Natural killer cell (primary cell): ENCODE measurements around the gene HYAL3. TPM values are rescaled to one million over a fixed set of nuclear protein-coding genes. Genes with fewer than 3 reads are reported as not detected.
"Not testable (repeated sequence)": the region's sequence is repeated elsewhere in the genome, so short reads cannot be mapped to it uniquely, and the experiment has no call there.

Experiments
- ATAC-seq, 3 donors: fragments of 150-1000 bp in 2 of 3; fragments of 200-7000 bp in 1 of 3; cut with Tn5 transposase; 1 replicate in 1 of 3; 2 replicates in 2 of 3; pipeline ENCODE4 v1.10.0; 2021; ENCODE audit warnings: mild to moderate bottlenecking in 2 of 3, moderate library complexity in 2 of 3
- DNase-seq, 2 donors: peaks; one replicate each; pipeline versions ENCODE4 v3.0.0 to v3.0.0-alpha.2; 2013 to 2021; ENCODE audit warnings: mixed read lengths in 1 of 2
- H3K27ac ChIP-seq: one replicate; pipeline ENCODE4 v1.5.1; 2013; ENCODE audit warnings: mild to moderate bottlenecking, low read length
- H3K27me3 ChIP-seq: one replicate; pipeline ENCODE4 v1.6.1; 2013; ENCODE audit warnings: low read length; ENCODE audit not compliant: control insufficient read depth, insufficient read depth
- H3K36me3 ChIP-seq: one replicate; pipeline ENCODE4 v1.6.1; 2013; ENCODE audit warnings: low read length; ENCODE audit not compliant: control insufficient read depth, insufficient read depth
- H3K4me1 ChIP-seq: one replicate; pipeline ENCODE4 v1.6.1; 2013; ENCODE audit warnings: low read length; ENCODE audit not compliant: control insufficient read depth, insufficient read depth
- H3K4me3 ChIP-seq: one replicate; pipeline ENCODE4 v1.5.1; 2013; ENCODE audit warnings: low read length
- H3K9me3 ChIP-seq: one replicate; pipeline ENCODE4 v1.6.1; 2013; ENCODE audit warnings: low read length; ENCODE audit not compliant: control insufficient read depth, insufficient read depth
- H3K27ac Mint-ChIP-seq, 2 donors: one replicate each; pipeline ENCODE4 v1.8.0; 2022; ENCODE audit warnings: mild to moderate bottlenecking in 2 of 2, mixed read lengths in 2 of 2, moderate library complexity in 1 of 2
- H3K27me3 Mint-ChIP-seq, 2 donors: one replicate each; pipeline ENCODE4 v1.8.0; 2022; ENCODE audit warnings: low read depth in 2 of 2, mixed read lengths in 2 of 2
- H3K36me3 Mint-ChIP-seq: one replicate; pipeline ENCODE4 v1.8.0; 2022; ENCODE audit warnings: mixed read lengths
- H3K4me1 Mint-ChIP-seq, 2 donors: one replicate each; pipeline ENCODE4 v1.8.0; 2022; ENCODE audit warnings: mixed read lengths in 2 of 2
- H3K4me3 Mint-ChIP-seq: one replicate; pipeline ENCODE4 v1.8.0; 2022; ENCODE audit warnings: mild to moderate bottlenecking, moderate library complexity, mixed read lengths
- H3K9me3 Mint-ChIP-seq, 2 donors: one replicate each; pipeline ENCODE4 v1.8.0; 2022; ENCODE audit warnings: mixed read lengths in 2 of 2
- WGBS: methylation state at CpG from one replicate; pipeline ENCODE4 v1.1.7; 2013; ENCODE audit warnings: missing lambda C conversion rate; ENCODE audit not compliant: insufficient coverage; 5-methylcytosine and 5-hydroxymethylcytosine counted together
- intact Hi-C: fragments of 100-400 bp; cut with micrococcal nuclease; formaldehyde crosslinking; loops from one replicate; pipeline ENCODE4 v1.14.2; 2022
- total RNA-seq, 4 donors: library from RNA; stranded (reverse); fragments of 120-200 nt in 1 of 4; gene quantifications; one replicate each; pipeline versions ENCODE4 v1.2.3 to v1.2.4, GENCODE V29; 2013 to 2022
- TF ChIP-seq, protein P1 (sequence below): fragments of 200-600 bp; IDR thresholded peaks from one replicate; pipeline ENCODE4 v1.8.0; 2022; ENCODE audit warnings: antibody characterized with exemption

The HYAL3 gene
- total RNA-seq, 3 donors from 2014 or later (not counting 1 experiment from before 2014, with no cell fraction given): 0.93 to 2.0 (median 1.2) TPM

DNA sequence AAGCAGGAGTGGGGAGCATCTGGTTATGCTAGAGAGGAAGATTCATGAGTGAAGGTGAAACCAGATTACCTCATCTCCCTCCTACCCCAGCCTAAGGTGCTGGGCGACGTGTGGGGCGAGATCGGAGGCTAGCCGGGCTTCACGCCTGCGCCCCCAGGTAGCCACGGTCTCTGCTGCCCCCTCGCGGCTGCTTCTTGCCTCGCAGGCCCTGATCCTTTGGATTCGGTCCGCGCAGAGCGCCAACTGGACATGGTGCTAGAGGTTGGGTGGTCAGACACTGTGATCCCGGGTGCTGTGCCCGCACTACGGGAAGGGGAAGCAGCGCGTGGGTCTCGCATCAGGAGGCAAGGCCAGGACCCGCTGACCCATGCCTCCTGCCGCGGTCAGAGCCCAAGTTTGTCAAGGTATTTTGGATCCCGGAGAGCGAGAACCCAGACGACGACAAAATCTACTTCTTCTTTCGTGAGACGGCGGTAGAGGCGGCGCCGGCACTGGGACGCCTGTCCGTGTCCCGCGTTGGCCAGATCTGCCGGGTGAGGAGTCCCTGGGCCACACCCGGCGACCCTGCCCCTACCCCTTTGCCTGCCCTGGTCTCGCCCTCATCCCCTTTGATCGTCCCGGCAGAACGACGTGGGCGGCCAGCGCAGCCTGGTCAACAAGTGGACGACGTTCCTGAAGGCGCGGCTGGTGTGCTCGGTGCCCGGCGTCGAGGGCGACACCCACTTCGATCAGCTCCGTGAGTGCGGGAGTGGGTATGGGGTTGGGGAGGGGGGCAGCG lies 26.1 kb downstream of the HYAL3 start:
- H3K4me1 ChIP-seq: peaks cover 33% of the 10 kb centered on the region
- Mint-ChIP-seq H3K4me3 (peak overlapping the region; percentile 70), H3K27ac (peak overlapping the region; percentile 67 to 82), H3K27me3 (peaks cover 13 to 35% of the 10 kb centered on the region in 2 donors), H3K36me3 (no peaks in the 10 kb centered on the region), H3K9me3 (no peaks in the 10 kb centered on the region), H3K4me1 (peaks cover 11 to 32% of the 10 kb centered on the region in 2 donors)
- no peak overlapping the region for H3K27ac ChIP-seq
- no peak overlapping the region for H3K4me3 ChIP-seq
- WGBS: 5% methylated on average over 61 of the region's 61 CpGs
- H3K27me3 ChIP-seq: peaks cover 38% of the 10 kb centered on the region
- TF ChIP-seq, protein P1, sequence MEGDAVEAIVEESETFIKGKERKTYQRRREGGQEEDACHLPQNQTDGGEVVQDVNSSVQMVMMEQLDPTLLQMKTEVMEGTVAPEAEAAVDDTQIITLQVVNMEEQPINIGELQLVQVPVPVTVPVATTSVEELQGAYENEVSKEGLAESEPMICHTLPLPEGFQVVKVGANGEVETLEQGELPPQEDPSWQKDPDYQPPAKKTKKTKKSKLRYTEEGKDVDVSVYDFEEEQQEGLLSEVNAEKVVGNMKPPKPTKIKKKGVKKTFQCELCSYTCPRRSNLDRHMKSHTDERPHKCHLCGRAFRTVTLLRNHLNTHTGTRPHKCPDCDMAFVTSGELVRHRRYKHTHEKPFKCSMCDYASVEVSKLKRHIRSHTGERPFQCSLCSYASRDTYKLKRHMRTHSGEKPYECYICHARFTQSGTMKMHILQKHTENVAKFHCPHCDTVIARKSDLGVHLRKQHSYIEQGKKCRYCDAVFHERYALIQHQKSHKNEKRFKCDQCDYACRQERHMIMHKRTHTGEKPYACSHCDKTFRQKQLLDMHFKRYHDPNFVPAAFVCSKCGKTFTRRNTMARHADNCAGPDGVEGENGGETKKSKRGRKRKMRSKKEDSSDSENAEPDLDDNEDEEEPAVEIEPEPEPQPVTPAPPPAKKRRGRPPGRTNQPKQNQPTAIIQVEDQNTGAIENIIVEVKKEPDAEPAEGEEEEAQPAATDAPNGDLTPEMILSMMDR: peak; percentile 96
- intact Hi-C loops: loop anchor here (1.0 to 5.0 kb wide), 4 partner anchors 27 to 154 kb away; no protein-coding TSS in a partner anchor
- peak; percentile 89 to 91 for DNase-seq
- no peaks in the 10 kb centered on the region for H3K36me3 ChIP-seq
- H3K9me3 ChIP-seq: no peaks in the 10 kb centered on the region
- peak; percentile 90 to 94 (median 93) for ATAC-seq

DNA sequence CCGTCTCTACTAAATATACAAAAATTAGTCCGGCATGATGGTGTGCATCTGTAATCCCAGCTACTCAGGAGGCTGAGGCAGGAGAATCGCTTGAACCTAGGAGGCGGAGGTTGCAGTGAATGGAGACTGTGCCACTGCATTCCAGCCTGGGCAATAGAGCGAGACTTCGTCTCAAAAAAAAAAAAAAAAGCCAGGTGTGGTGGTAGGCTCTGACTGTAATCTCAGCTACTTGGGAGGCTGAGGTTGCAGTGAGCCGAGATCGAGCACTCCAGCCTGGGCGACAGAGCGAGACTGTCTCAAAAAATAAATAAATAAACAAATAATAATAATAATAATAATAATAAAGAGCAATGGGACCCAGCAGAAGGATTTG lies 26.7 kb downstream of the HYAL3 start:
- Histone ChIP-seq H3K27me3 (peaks cover 41% of the 10 kb centered on the region), H3K4me1 (peaks cover 33% of the 10 kb centered on the region)
- peaks cover 13 to 31% of the 10 kb centered on the region in 2 donors for H3K27me3 Mint-ChIP-seq
- H3K4me3 ChIP-seq, H3K9me3 ChIP-seq, H3K9me3 Mint-ChIP-seq, DNase-seq, H3K36me3 Mint-ChIP-seq, ATAC-seq, H3K36me3 ChIP-seq, H3K27ac ChIP-seq, H3K4me3 Mint-ChIP-seq: not testable (repeated sequence)
- 92% methylated on average over 6 of the region's 10 CpGs for WGBS
- H3K4me1 Mint-ChIP-seq: peaks cover 11 to 32% of the 10 kb centered on the region in 2 donors
- intact Hi-C loops: loop anchor here (5.0 kb wide), 2 partner anchors 150 to 155 kb away; no protein-coding TSS in a partner anchor
- peak overlapping the region in 1 of 2 donors; percentile 82 for H3K27ac Mint-ChIP-seq

DNA sequence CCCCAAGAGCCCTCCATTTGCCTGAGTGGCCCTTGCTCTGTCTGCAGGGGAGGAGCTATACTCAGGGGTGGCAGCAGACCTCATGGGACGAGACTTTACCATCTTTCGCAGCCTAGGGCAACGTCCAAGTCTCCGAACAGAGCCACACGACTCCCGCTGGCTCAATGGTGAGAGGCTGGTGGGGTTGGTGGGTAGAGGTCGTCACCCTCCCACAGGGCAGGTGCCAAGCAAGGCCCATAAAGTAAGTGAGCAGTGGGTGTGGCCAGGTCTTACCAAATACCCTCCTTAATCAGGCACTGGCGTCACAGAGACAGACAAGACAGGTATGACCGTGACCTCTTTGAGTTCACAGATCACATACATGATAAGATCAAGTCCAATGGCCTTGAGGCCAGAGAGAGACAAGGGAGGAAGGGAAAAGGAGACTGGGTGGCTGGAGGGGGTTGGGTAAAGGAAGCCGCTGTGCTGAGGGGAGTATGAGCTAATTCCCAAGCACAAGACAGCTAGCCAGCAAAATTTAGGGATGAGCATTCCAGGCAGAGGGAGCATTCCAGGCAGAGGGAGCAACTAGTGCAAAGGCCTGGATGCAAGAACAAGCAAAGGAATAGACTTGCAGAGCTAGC lies 27.8 kb downstream of the HYAL3 start:
- TF ChIP-seq, protein P1: no peak
- Mint-ChIP-seq H3K4me1 (peaks cover 11 to 32% of the 10 kb centered on the region in 2 donors), H3K36me3 (no peaks in the 10 kb centered on the region), H3K4me3 (no peak overlapping the region), H3K9me3 (no peaks in the 10 kb centered on the region), H3K27me3 (peaks cover 13 to 24% of the 10 kb centered on the region in 2 donors), H3K27ac (no peak overlapping the region)
- peaks cover 34% of the 10 kb centered on the region for H3K27me3 ChIP-seq
- DNase-seq (no peak), ATAC-seq (no peak)
- no peaks in the 10 kb centered on the region for H3K9me3 ChIP-seq
- peaks cover 33% of the 10 kb centered on the region for H3K4me1 ChIP-seq
- no peak overlapping the region for H3K4me3 ChIP-seq
- WGBS: 90% methylated on average over 10 of the region's 10 CpGs
- H3K27ac ChIP-seq: no peak overlapping the region
- H3K36me3 ChIP-seq: no peaks in the 10 kb centered on the region
- intact Hi-C loops: loop anchor here (5.0 kb wide), 2 partner anchors 149 to 156 kb away; no protein-coding TSS in a partner anchor
